Adrenal gland (tissue), 12 donors: Measurements from ENCODE around the gene RWDD4. TPM values are rescaled to one million over a fixed set of nuclear protein-coding genes. Genes with fewer than 3 reads are reported as not detected.
A peak's percentile ranks its signal among the peaks of the same experiment; 100 is the strongest.

ENCODE experiments used
- DNase-seq, 7 donors: peaks; one replicate each; pipeline ENCODE4 v3.0.0-alpha.2; 2019 to 2020
- H3K27ac ChIP-seq, 5 donors: fragments of 200-600 bp; sonication (generic) in 4 of 5; 1 replicate in 3 of 5; 2 replicates in 2 of 5; pipeline versions ENCODE4 v1.5.1 to v1.8.0; 2016 to 2020; ENCODE audit warnings: mild to moderate bottlenecking in 1 of 5
- H3K27me3 ChIP-seq: fragments of 200-600 bp; 2 replicates; pipeline ENCODE4 v1.8.0; 2021
- H3K36me3 ChIP-seq, 2 donors: fragments of 200-600 bp; replicated peaks in 1 of 2; 1 replicate in 1 of 2; 2 replicates in 1 of 2; pipeline versions ENCODE4 v1.5.1 to v1.8.0; 2018 to 2022
- H3K4me1 ChIP-seq, 2 donors: fragments of 200-600 bp; replicated peaks in 1 of 2; 1 replicate in 1 of 2; 2 replicates in 1 of 2; pipeline versions ENCODE4 v1.5.1 to v1.8.0; 2018 to 2021
- H3K4me3 ChIP-seq, 4 donors: fragments of 200-600 bp; sonication (generic) in 3 of 4; one replicate each; pipeline ENCODE4 v1.5.1; 2016 to 2018
- H3K9me3 ChIP-seq, 3 donors: fragments of 200-600 bp; sonication (generic) in 1 of 3; replicated peaks in 1 of 3; 1 replicate in 2 of 3; 2 replicates in 1 of 3; pipeline versions ENCODE4 v1.5.1 to v1.8.0; 2016 to 2021
- CTCF ChIP-seq, 6 experiments: fragments of 450-650 bp in 4 of 6; fragments of 200-600 bp in 2 of 6; sonication (generic) in 1 of 6; IDR thresholded peaks; 1 replicate in 5 of 6; 2 replicates in 1 of 6; pipeline versions ENCODE4 v1.5.1 to v1.8.0; 2016 to 2021; ENCODE audit warnings: antibody characterized with exemption in 6 of 6, mild to moderate bottlenecking in 2 of 6, moderate library complexity in 1 of 6
- POLR2A ChIP-seq, 2 donors: fragments of 450-650 bp; IDR thresholded peaks; one replicate each; pipeline ENCODE4 v1.6.1; 2017; ENCODE audit warnings: antibody characterized with exemption in 2 of 2, mild to moderate bottlenecking in 2 of 2, moderate library complexity in 1 of 2
- WGBS, 4 donors: extraction: QIAGEN DNeasy Blood & Tissue Kit in 2 of 4; methylation state at CpG; one replicate each; pipeline versions ENCODE4 v1.1.5 to v1.1.7; 2013 to 2017; 5-methylcytosine and 5-hydroxymethylcytosine counted together
- intact Hi-C, 2 donors: fragments of 100-400 bp; cut with DNase I; formaldehyde crosslinking; loops; one replicate each; pipeline versions ENCODE4 v1.14.1 to v1.15.0; 2022 to 2023
- polyA plus RNA-seq, 3 donors: library from polyadenylated mRNA; stranded (reverse); fragments of 200-250 nt in 2 of 3; fragments of 350-450 nt in 1 of 3; fragmentation: Illumina TruSeq in 1 of 3; extraction: RNeasy Lipid Tissue Mini Kit (QIAGEN cat#74804) in 1 of 3; gene quantifications; one replicate each; pipeline ENCODE4 v1.2.3, GENCODE V29; 2013 to 2014
- total RNA-seq, 9 donors: library from RNA; depleted of rRNA in 4 of 9; stranded (reverse); fragments of >200 nt in 4 of 9; fragments of 120-200 nt in 1 of 9; fragmentation: NEBNext Ultra II Directional in 1 of 9; extraction: Animal tissue kit (Norgen Biotek cat#: 25700) in 1 of 9; gene quantifications; one replicate each; pipeline versions ENCODE4 v1.1.0 to v1.2.4, GENCODE V29; 2013 to 2023
- donor health status: healthy with polysubstance abuse.
- donor health status: Bipolar disorder and iron deficiency.
- donor health status: DM: yes; HTN: yes; CAD: no.
- donor health status: DM: no; HTN: no; CAD: no.
- donor health status: DM: no; HTN: no; CAD: no.
- donor health status: DM: yes; HTN: yes; CAD: no.

RWDD4 gene
- total and polyA plus RNA-seq, 12 donors, result 27.0 to 157 (median 58.7) TPM

- no peaks in the 10 kb centered on the region for H3K4me1 ChIP-seq
- H3K36me3 ChIP-seq, result peaks cover 0 to 44% of the 10 kb centered on the region in 2 donors
- no peak for DNase-seq
- H3K9me3 ChIP-seq, result peaks cover 0 to 8% (median 0%) of the 10 kb centered on the region in 3 donors
- intact Hi-C loops, result no loop called here
- WGBS, 4 donors, result 90 to 96% (median 92%) methylated on average over 12 of the region's 12 CpGs
- no peaks in the 10 kb centered on the region for H3K27me3 ChIP-seq
- no peak for TF ChIP-seq POLR2A (IDR thresholded peaks at IDR 0.05)
- no peak for TF ChIP-seq CTCF (IDR thresholded peaks at IDR 0.05)
- no peak overlapping the region for H3K27ac ChIP-seq
- no peak overlapping the region for H3K4me3 ChIP-seq
Measured at GRCh38 chr4:183670960-183671555, 12.1 kb upstream of the RWDD4 start.

GRCh38 chr4:183670251-183670650 lies 11.3 kb upstream of the RWDD4 start:
- no peak for TF ChIP-seq POLR2A (IDR thresholded peaks at IDR 0.05)
- no peak for TF ChIP-seq CTCF (IDR thresholded peaks at IDR 0.05)
- H3K4me3 ChIP-seq, result no peak overlapping the region
- H3K9me3 ChIP-seq, result peaks cover 0 to 8% (median 0%) of the 10 kb centered on the region in 3 donors
- intact Hi-C loops, result no loop called here
- H3K4me1 ChIP-seq, result no peaks in the 10 kb centered on the region
- H3K36me3 ChIP-seq, result peaks cover 0 to 52% of the 10 kb centered on the region in 2 donors
- H3K27me3 ChIP-seq, result no peaks in the 10 kb centered on the region
- 72 to 74% (median 74%) methylated on average over 3 of the region's 3 CpGs for WGBS, 4 donors
- H3K27ac ChIP-seq, result no peak overlapping the region
- DNase-seq, result no peak

- intact Hi-C loops, result no loop called here
- 98 to 100% (median 100%) methylated on average over 1 of the region's 1 CpG for WGBS, 4 donors
- Histone ChIP-seq H3K36me3 (peaks cover 0 to 59% of the 10 kb centered on the region in 2 donors), H3K4me3 (no peak overlapping the region), H3K27ac (no peak overlapping the region), H3K27me3 (no peaks in the 10 kb centered on the region), H3K9me3 (peaks cover 0 to 8% (median 0%) of the 10 kb centered on the region in 3 donors), H3K4me1 (peaks cover 0 to under 1% of the 10 kb centered on the region in 2 donors)
- no peak for TF ChIP-seq POLR2A (IDR thresholded peaks at IDR 0.05)
- no peak for TF ChIP-seq CTCF (IDR thresholded peaks at IDR 0.05)
- no peak for DNase-seq
Measured at GRCh38 chr4:183666088-183666487, 7.1 kb upstream of the RWDD4 start.

GRCh38 chr4:183659872-183660242 lies 872 bp upstream of the RWDD4 start:
- intact Hi-C loops, result loop anchor here in 1 of 2 donors (10.0 kb wide), 2 partner anchors 155 to 185 kb away; partner anchors contain the start of gene ING2
- H3K4me1 ChIP-seq, result peaks cover 22 to 32% of the 10 kb centered on the region in 2 donors
- no peaks in the 10 kb centered on the region for H3K9me3 ChIP-seq
- peaks cover 0 to 12% of the 10 kb centered on the region in 2 donors for H3K36me3 ChIP-seq
- WGBS, 4 donors, result 2 to 7% (median 4%) methylated on average over 10 of the region's 10 CpGs
- no peak for DNase-seq
- peak overlapping the region in 3 of 4 donors; percentile 74 to 92 (median 79) for H3K4me3 ChIP-seq
- no peak for TF ChIP-seq POLR2A (IDR thresholded peaks at IDR 0.05)
- TF ChIP-seq CTCF (IDR thresholded peaks at IDR 0.05), result no peak
- no peaks in the 10 kb centered on the region for H3K27me3 ChIP-seq
- peak overlapping the region; percentile 66 to 99 (median 92) for H3K27ac ChIP-seq
